Naive B cell (primary cell): Measurements from ENCODE around the gene POTEB2. TPM values are rescaled to one million over a fixed set of nuclear protein-coding genes. Genes with fewer than 3 reads are reported as not detected.
"Not testable (repeated sequence)": the region's sequence is repeated elsewhere in the genome, so short reads cannot be mapped to it uniquely, and the experiment has no call there.

Experiments used
- ATAC-seq, 2 donors: fragments of 150-1000 bp; cut with Tn5 transposase; 2 replicates each; pipeline ENCODE4 v1.10.0; 2021; ENCODE audit warnings: low read depth in 2 of 2, mild to moderate bottlenecking in 2 of 2, moderate library complexity in 2 of 2
- DNase-seq: peaks from one replicate; pipeline ENCODE4 v3.0.0; 2022
- H3K27ac Mint-ChIP-seq, 6 donors: one replicate each; pipeline ENCODE4 v1.8.0; 2020 to 2022; ENCODE audit warnings: mild to moderate bottlenecking in 6 of 6, mixed read lengths in 6 of 6, moderate library complexity in 5 of 6, inconsistent platforms in 2 of 6
- H3K27me3 Mint-ChIP-seq, 3 donors: one replicate each; pipeline ENCODE4 v1.8.0; 2021 to 2022; ENCODE audit warnings: mixed read lengths in 3 of 3, mild to moderate bottlenecking in 1 of 3
- H3K36me3 Mint-ChIP-seq, 2 donors: one replicate each; pipeline ENCODE4 v1.8.0; 2020 to 2022; ENCODE audit warnings: mixed read lengths in 2 of 2, inconsistent platforms in 1 of 2, mild to moderate bottlenecking in 1 of 2
- H3K4me1 Mint-ChIP-seq, 3 donors: one replicate each; pipeline ENCODE4 v1.8.0; 2020 to 2022; ENCODE audit warnings: mixed read lengths in 3 of 3, inconsistent platforms in 1 of 3, mild to moderate bottlenecking in 1 of 3, moderate library complexity in 1 of 3
- H3K4me3 Mint-ChIP-seq, 8 donors: one replicate each; pipeline ENCODE4 v1.8.0; 2020 to 2022; ENCODE audit warnings: mild to moderate bottlenecking in 8 of 8, mixed read lengths in 8 of 8, moderate library complexity in 8 of 8, inconsistent platforms in 2 of 8
- H3K9me3 Mint-ChIP-seq, 7 donors: one replicate each; pipeline ENCODE4 v1.8.0; 2020 to 2022; ENCODE audit warnings: mixed read lengths in 7 of 7, mild to moderate bottlenecking in 5 of 7, inconsistent platforms in 2 of 7, moderate library complexity in 1 of 7
- polyA plus RNA-seq, 6 donors: library from polyadenylated mRNA; unstranded; fragments of 300-500 nt; fragmentation: Illumina TruSeq; gene quantifications; one replicate each; pipeline ENCODE4 v1.2.3, GENCODE V29; 2021; ENCODE audit warnings: low read depth in 6 of 6

Gene POTEB2
- not detected for polyA plus RNA-seq

DNA sequence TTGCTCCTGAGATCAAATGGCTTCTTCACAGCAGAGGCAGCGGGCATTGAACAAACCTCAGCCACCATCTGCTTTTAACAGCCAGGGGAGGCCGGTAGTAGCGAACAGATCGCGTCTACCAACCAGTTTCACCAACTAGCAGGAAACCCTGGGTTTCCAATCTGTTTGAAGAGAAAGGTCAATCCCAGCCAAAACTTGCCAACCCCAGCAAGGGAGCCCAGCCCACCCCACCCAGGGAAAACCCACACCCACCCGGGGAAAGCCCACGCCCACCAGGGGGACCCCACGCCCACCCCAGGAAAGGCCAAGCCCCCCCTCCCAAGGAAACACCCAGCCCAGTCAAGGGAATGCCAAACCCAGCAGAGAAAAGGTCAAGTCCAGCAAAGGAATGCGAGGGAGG is at the start of gene POTEB2:
Gene POTEB2 (minus strand): TSS at position 101 of the 400 bp plus-strand sequence. CDS start 33 bp downstream, at position 68.
- not testable (repeated sequence) for ATAC-seq, H3K4me3 Mint-ChIP-seq, H3K4me1 Mint-ChIP-seq, DNase-seq, H3K36me3 Mint-ChIP-seq, H3K27me3 Mint-ChIP-seq, H3K9me3 Mint-ChIP-seq, H3K27ac Mint-ChIP-seq

DNA sequence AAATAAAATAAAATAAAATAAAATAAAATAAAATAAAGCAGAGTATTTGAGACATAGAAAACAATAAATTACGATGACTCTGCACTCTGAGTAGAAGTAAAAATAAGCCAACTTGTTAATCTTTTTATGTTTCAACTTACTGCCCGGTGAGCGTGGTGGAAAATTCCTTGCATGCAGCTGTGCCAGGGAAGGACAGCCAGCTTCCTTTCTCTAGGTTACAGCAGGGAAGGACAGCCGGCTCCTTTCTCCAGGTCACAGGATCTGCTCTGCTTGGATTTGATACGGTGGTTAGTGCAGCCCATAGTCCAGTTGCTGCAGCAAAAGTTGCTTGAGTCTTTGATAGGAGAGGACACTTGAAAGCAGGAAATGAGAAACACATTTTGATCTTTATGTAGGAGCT is 13.8 kb upstream of the POTEB2 start:
- H3K36me3 Mint-ChIP-seq, DNase-seq, H3K9me3 Mint-ChIP-seq, H3K4me3 Mint-ChIP-seq, ATAC-seq, H3K4me1 Mint-ChIP-seq, H3K27me3 Mint-ChIP-seq, H3K27ac Mint-ChIP-seq: not testable (repeated sequence)

GRCh38 chr15:20878464-20878863 is 12.3 kb upstream of the POTEB2 start:
- ATAC-seq, H3K36me3 Mint-ChIP-seq, H3K9me3 Mint-ChIP-seq, H3K4me1 Mint-ChIP-seq, H3K27ac Mint-ChIP-seq, DNase-seq, H3K4me3 Mint-ChIP-seq, H3K27me3 Mint-ChIP-seq: not testable (repeated sequence)

DNA sequence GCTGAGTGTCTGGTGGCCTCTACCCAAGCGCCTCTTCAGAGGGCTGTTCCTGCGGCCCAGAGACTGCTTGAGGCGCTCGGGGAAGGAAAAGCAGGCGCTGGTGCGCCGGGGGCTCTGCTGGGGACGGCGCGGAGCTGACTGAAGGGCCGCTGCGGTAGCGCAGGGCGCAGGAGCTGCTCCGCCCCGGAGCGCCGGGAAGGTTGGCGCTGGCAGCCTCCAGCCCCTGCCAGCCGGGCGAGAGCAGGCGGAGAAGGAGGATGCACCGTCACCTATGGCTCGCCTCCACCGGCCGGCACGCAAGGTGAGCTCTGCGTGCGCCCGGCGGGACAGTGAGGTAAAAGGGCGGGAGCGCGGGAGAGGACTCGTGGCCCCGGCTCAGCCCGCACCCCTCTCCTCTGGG is 11.7 kb upstream of the POTEB2 start:
- not testable (repeated sequence) for H3K4me1 Mint-ChIP-seq, H3K36me3 Mint-ChIP-seq, ATAC-seq, H3K27me3 Mint-ChIP-seq, H3K9me3 Mint-ChIP-seq, DNase-seq, H3K4me3 Mint-ChIP-seq, H3K27ac Mint-ChIP-seq
